GM13976 (cell line): ENCODE data around the gene PDZRN3.

ENCODE experiments used
- DNase-seq: peaks from one replicate; pipeline ENCODE4 v3.0.0; 2012; ENCODE audit warnings: low spot score
- in situ Hi-C: fragments of 300-500 bp; cut with MboI; formaldehyde crosslinking; loops from one replicate; pipeline ENCODE4 v1.12.0; 2022; ENCODE audit warnings: low sequenced_read_pairs, mixed read lengths, inconsistent platforms; ENCODE audit not compliant: unreplicated experiment
- TF ChIP-seq, protein P1 (sequence below): IDR thresholded peaks from 2 replicates; pipeline ENCODE4 v1.5.1; 2012; ENCODE audit warnings: borderline replicate concordance, mild to moderate bottlenecking; ENCODE audit not compliant: insufficient read depth; ENCODE audit errors: extremely low read depth, missing control alignments, control extremely low read depth

PDZRN3 gene

GRCh38 chr3:73609315-73609641, 15.5 kb downstream of the PDZRN3 start:
- DNase-seq = no peak
- TF ChIP-seq, protein P1, sequence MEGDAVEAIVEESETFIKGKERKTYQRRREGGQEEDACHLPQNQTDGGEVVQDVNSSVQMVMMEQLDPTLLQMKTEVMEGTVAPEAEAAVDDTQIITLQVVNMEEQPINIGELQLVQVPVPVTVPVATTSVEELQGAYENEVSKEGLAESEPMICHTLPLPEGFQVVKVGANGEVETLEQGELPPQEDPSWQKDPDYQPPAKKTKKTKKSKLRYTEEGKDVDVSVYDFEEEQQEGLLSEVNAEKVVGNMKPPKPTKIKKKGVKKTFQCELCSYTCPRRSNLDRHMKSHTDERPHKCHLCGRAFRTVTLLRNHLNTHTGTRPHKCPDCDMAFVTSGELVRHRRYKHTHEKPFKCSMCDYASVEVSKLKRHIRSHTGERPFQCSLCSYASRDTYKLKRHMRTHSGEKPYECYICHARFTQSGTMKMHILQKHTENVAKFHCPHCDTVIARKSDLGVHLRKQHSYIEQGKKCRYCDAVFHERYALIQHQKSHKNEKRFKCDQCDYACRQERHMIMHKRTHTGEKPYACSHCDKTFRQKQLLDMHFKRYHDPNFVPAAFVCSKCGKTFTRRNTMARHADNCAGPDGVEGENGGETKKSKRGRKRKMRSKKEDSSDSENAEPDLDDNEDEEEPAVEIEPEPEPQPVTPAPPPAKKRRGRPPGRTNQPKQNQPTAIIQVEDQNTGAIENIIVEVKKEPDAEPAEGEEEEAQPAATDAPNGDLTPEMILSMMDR = no peak
- in situ Hi-C loops = no loop called here

GRCh38 chr3:73608456-73609314, 16.1 kb downstream of the PDZRN3 start:
- TF ChIP-seq, protein P1 = no peak
- in situ Hi-C loops = no loop called here
- DNase-seq = no peak

DNA sequence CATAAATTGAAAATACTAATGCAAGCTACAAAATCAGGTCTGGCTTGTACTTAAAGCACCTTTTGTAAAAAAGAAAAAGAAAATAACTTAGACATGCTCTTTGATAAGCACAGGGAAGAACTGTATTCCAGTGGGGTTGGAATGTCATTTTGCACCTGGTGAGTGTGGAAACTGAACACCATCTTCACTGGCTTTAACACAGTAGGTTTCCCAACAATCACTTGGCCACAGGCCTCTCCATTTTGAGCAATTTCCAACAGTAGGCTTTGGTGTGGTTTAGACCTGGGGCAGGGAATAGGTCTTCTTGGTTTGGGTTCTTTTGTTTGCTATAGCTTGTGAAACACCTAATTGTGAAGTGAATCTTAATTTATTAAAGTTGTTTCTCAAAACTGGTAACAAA, 18.9 kb downstream of the PDZRN3 start:
- TF ChIP-seq, protein P1 = no peak
- in situ Hi-C loops = no loop called here
- DNase-seq = no peak

DNA sequence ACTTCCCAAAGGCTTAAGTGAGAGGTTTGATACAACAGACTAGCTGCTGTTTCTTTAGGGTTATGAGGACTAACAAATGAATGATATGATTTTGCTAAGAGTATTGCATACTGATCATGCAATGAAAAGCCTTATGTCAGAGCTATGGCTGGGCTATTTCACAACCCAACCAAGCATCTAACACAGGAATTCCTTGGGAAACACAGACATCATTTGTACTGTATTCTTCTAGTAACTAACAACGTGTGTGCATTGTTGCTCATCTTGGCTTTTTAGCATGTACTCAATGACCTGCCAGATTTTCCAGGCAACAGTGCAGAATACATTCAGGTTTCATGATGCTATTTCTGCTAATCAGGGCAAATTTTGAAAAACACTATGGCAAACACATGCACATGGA, 19.3 kb downstream of the PDZRN3 start:
- in situ Hi-C loops = no loop called here
- TF ChIP-seq, protein P1 = no peak
- no peak for DNase-seq

GRCh38 chr3:73604451-73604850, 20.3 kb downstream of the PDZRN3 start:
- TF ChIP-seq, protein P1 = no peak
- no peak for DNase-seq
- in situ Hi-C loops = no loop called here

GRCh38 chr3:73603762-73604171, 21.0 kb downstream of the PDZRN3 start:
- DNase-seq = no peak
- TF ChIP-seq, protein P1 = no peak
- in situ Hi-C loops = no loop called here

GRCh38 chr3:73602170-73602569, 22.6 kb downstream of the PDZRN3 start:
- DNase-seq = no peak
- in situ Hi-C loops = no loop called here
- TF ChIP-seq, protein P1 = no peak
